Thyroid gland (tissue), 4 donors: ENCODE results near the gene KAZN. TPM values are rescaled to one million over a fixed set of nuclear protein-coding genes. Genes with fewer than 3 reads are reported as not detected.

Experiments used
- DNase-seq, 2 donors: peaks; one replicate each; pipeline ENCODE4 v3.0.0-alpha.2; 2019
- H3K27ac ChIP-seq, 3 donors: fragments of 200-600 bp; sonication (generic); 1 replicate in 2 of 3; 2 replicates in 1 of 3; pipeline ENCODE4 v1.5.1; 2016 to 2019; ENCODE audit warnings: mild to moderate bottlenecking in 1 of 3, moderate library complexity in 1 of 3
- H3K27me3 ChIP-seq: fragments of 200-600 bp; sonication (generic); one replicate; pipeline ENCODE4 v1.5.1; 2019
- H3K36me3 ChIP-seq, 2 donors: fragments of 200-600 bp; sonication (generic); one replicate each; pipeline ENCODE4 v1.5.1; 2016 to 2019
- H3K4me1 ChIP-seq, 2 donors: fragments of 200-600 bp; sonication (generic); one replicate each; pipeline ENCODE4 v1.5.1; 2017 to 2019
- H3K4me3 ChIP-seq, 3 donors: fragments of 200-600 bp; sonication (generic); replicated peaks in 1 of 3; 1 replicate in 2 of 3; 2 replicates in 1 of 3; pipeline ENCODE4 v1.5.1; 2016; ENCODE audit warnings: mild to moderate bottlenecking in 1 of 3
- H3K9me3 ChIP-seq: fragments of 200-600 bp; sonication (generic); one replicate; pipeline ENCODE4 v1.5.1; 2017
- POLR2A ChIP-seq, 2 donors: fragments of 450-650 bp; IDR thresholded peaks; one replicate each; pipeline ENCODE4 v1.6.1; 2017; ENCODE audit warnings: antibody characterized with exemption in 2 of 2, mild to moderate bottlenecking in 2 of 2, moderate library complexity in 1 of 2
- WGBS, 2 donors: methylation state at CpG; one replicate each; pipeline ENCODE4 v1.1.5; 2017; 5-methylcytosine and 5-hydroxymethylcytosine counted together
- intact Hi-C: fragments of 100-400 bp; cut with DNase I; formaldehyde crosslinking; loops from one replicate; pipeline ENCODE4 v1.15.1; 2023
- total RNA-seq, 4 donors: library from RNA; depleted of rRNA; stranded (reverse); fragments of >200 nt; gene quantifications; one replicate each; pipeline ENCODE4 v1.2.3, GENCODE V29; 2016
- TF ChIP-seq, protein P1 (sequence below), 6 experiments: fragments of 200-600 bp in 3 of 6; fragments of 450-650 bp in 3 of 6; sonication (generic) in 3 of 6; IDR thresholded peaks; one replicate each; pipeline ENCODE4 v1.5.1; 2016 to 2019; ENCODE audit warnings: antibody characterized with exemption in 6 of 6, mild to moderate bottlenecking in 2 of 6, inconsistent platforms in 1 of 6, moderate library complexity in 1 of 6

The KAZN gene
- total RNA-seq, 4 donors from 2014 or later = 14.8 to 28.6 (median 18.2) TPM

DNA sequence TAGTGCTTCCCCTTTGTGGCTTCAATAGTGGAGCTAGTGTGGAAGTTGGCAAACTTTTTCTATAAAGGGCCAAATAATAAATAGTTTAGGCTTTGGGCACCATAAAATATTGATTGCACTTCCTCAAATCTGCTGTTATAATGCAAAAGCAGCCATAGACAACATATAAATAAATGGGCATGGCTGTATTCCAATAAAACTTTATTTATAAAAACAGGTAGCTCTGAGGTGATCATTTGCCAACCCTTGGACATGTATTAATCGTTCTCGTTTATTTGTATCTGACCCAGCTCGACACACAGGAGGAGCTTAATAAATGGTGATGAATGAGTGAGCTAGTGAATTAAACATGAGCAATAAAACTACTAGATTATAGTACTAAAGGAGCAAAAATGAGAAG, 13.3 kb downstream of the KAZN start:
- TF ChIP-seq POLR2A (IDR thresholded peaks at IDR 0.05) = no peak
- TF ChIP-seq, protein P1, sequence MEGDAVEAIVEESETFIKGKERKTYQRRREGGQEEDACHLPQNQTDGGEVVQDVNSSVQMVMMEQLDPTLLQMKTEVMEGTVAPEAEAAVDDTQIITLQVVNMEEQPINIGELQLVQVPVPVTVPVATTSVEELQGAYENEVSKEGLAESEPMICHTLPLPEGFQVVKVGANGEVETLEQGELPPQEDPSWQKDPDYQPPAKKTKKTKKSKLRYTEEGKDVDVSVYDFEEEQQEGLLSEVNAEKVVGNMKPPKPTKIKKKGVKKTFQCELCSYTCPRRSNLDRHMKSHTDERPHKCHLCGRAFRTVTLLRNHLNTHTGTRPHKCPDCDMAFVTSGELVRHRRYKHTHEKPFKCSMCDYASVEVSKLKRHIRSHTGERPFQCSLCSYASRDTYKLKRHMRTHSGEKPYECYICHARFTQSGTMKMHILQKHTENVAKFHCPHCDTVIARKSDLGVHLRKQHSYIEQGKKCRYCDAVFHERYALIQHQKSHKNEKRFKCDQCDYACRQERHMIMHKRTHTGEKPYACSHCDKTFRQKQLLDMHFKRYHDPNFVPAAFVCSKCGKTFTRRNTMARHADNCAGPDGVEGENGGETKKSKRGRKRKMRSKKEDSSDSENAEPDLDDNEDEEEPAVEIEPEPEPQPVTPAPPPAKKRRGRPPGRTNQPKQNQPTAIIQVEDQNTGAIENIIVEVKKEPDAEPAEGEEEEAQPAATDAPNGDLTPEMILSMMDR (IDR thresholded peaks at IDR 0.05) = no peak
- Histone ChIP-seq H3K27me3 (no peaks in the 10 kb centered on the region), H3K27ac (no peak overlapping the region), H3K4me3 (no peak overlapping the region), H3K4me1 (no peaks in the 10 kb centered on the region), H3K9me3 (no peaks in the 10 kb centered on the region), H3K36me3 (no peaks in the 10 kb centered on the region)
- 94% methylated on average over 3 of the region's 3 CpGs for WGBS, 2 donors
- intact Hi-C loops = no loop called here
- DNase-seq = no peak

DNA sequence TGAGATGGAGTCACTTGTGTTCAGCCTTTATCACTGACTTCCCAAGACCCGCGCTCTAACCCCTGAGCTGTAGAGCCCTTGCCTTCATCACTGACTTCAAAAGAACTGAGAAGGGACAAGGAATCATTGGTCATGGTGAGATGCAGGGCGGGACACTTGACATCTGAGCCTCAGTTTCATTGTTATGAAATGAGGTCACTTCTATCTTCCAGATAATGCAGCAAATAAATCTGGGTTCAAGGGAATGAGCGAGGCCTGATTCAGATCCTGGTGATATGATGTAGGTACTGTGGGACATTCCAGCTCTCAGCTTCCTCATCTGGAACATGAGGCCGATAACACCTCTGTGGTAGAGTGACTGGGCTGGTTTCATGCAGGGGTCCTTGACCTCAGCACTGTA, 13.8 kb downstream of the KAZN start:
- intact Hi-C loops = no loop called here
- no peak overlapping the region for H3K4me3 ChIP-seq
- DNase-seq = no peak
- no peaks in the 10 kb centered on the region for H3K9me3 ChIP-seq
- no peak for TF ChIP-seq POLR2A (IDR thresholded peaks at IDR 0.05)
- TF ChIP-seq, protein P1 (IDR thresholded peaks at IDR 0.05) = no peak
- no peaks in the 10 kb centered on the region for H3K27me3 ChIP-seq
- WGBS, 2 donors = 93 to 98% methylated on average over 5 of the region's 5 CpGs
- no peaks in the 10 kb centered on the region for H3K36me3 ChIP-seq
- H3K4me1 ChIP-seq = no peaks in the 10 kb centered on the region
- no peak overlapping the region for H3K27ac ChIP-seq

DNA sequence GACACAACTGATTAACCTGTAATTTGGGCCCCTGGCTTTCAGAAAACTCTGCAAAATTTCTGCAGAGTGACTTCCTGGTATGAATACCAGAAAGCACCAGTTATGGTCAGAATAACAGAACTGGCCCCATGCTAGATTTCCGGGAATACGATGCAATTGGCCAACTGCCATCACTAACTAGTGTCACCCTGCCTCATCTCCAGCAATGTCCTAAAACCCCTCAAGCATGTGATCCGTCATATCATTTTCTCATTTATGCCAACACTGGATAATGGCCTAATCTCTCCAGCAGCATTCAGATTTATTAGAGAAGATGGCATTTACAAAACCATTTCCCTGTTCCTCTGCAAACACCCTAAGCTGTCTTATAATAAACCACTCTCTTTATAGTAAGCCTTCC, 15.4 kb downstream of the KAZN start:
- no peaks in the 10 kb centered on the region for H3K9me3 ChIP-seq
- intact Hi-C loops = no loop called here
- H3K4me1 ChIP-seq = no peaks in the 10 kb centered on the region
- no peaks in the 10 kb centered on the region for H3K27me3 ChIP-seq
- H3K27ac ChIP-seq = no peak overlapping the region
- no peak for DNase-seq
- WGBS, 2 donors = 57 to 59% methylated on average over 3 of the region's 3 CpGs
- no peaks in the 10 kb centered on the region for H3K36me3 ChIP-seq
- no peak for TF ChIP-seq POLR2A (IDR thresholded peaks at IDR 0.05)
- TF ChIP-seq, protein P1 (IDR thresholded peaks at IDR 0.05) = no peak
- H3K4me3 ChIP-seq = no peak overlapping the region

DNA sequence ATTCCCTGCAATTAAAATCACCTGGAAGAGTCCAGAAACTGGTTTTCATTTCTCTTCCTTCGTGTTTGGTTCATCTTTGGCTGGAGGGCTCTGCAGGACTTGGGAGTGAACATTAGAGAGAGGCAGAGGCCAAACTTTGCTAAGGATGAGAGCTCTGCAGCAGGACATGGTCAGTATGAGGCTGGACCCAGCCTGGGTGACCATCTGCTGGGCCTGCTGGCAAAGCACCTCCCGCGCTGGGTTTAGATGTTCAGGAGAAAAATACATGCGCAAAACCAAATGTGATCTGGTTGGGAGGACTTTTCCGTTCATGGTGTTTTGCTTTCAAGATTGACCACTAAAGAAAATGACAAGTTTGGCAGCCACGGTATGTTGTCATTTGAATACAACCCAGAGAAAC, 15.9 kb downstream of the KAZN start:
- Histone ChIP-seq H3K36me3 (no peaks in the 10 kb centered on the region), H3K9me3 (no peaks in the 10 kb centered on the region), H3K4me1 (no peaks in the 10 kb centered on the region), H3K27ac (no peak overlapping the region), H3K4me3 (no peak overlapping the region), H3K27me3 (no peaks in the 10 kb centered on the region)
- TF ChIP-seq POLR2A (IDR thresholded peaks at IDR 0.05) = no peak
- TF ChIP-seq, protein P1 (IDR thresholded peaks at IDR 0.05) = no peak
- intact Hi-C loops = no loop called here
- no peak for DNase-seq
- WGBS, 2 donors = 78 to 89% methylated on average over 6 of the region's 6 CpGs

DNA sequence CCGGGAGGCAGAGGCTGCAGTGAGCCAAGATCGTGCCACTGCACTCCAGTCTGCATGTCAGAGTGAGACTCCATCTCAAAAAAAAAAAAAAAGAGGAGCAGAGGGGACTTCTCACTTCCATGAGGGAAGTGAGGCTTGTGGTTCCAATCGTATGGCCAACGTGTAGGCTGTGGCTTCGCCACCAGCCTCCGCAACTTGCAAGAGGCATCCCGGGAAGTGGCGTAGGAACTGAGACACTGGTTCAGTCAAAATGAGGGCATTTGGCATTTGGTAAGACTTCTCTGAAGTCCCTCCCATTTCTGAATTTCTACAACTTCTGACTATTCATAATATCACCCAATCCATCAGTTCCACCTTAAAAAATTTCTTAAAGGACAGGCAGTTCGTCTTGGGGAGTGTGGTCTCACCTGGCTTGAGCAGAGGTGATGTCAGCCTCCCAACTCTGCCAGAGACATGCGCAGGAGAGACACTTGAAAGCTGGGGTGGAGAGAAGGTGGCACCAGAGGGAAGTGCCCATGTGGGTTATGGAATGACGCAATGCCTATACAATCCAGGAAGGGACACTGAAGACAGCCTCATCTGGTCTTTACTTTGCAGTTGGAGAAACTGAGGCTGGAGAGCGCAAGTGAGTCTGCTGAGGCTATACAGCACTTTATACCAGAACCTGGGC, 17.2 kb downstream of the KAZN start:
- TF ChIP-seq POLR2A (IDR thresholded peaks at IDR 0.05) = no peak
- TF ChIP-seq, protein P1 (IDR thresholded peaks at IDR 0.05) = no peak
- H3K36me3 ChIP-seq = no peaks in the 10 kb centered on the region
- DNase-seq = no peak
- no peaks in the 10 kb centered on the region for H3K27me3 ChIP-seq
- H3K4me1 ChIP-seq = no peaks in the 10 kb centered on the region
- no peak overlapping the region for H3K27ac ChIP-seq
- intact Hi-C loops = no loop called here
- H3K4me3 ChIP-seq = no peak overlapping the region
- 84 to 92% methylated on average over 12 of the region's 12 CpGs for WGBS, 2 donors
- H3K9me3 ChIP-seq = no peaks in the 10 kb centered on the region
